SK-N-SH treated with all-trans-retinoic acid at 6 μM for 48 hours (cell line): ENCODE results near the gene TAAR2.

ENCODE experiments used
- ATAC-seq: fragments of 200-7000 bp; cut with Tn5 transposase; 3 replicates; pipeline ENCODE4 v1.9.1; 2020; ENCODE audit warnings: mild to moderate bottlenecking, moderate library complexity
- ARNTL ChIP-seq: fragments of 450-650 bp; formaldehyde crosslinking; IDR thresholded peaks from 2 replicates; pipeline ENCODE4 v1.5.0; 2020; ENCODE audit warnings: low read depth, mild to moderate bottlenecking, moderate library complexity, borderline replicate concordance
- BACH2 ChIP-seq: fragments of 250-450 bp; sonication (Bioruptor Pico); IDR thresholded peaks from 2 replicates; pipeline ENCODE4 v1.9.0; 2021; ENCODE audit warnings: mild to moderate bottlenecking, borderline replicate concordance
- CSDC2 ChIP-seq: fragments of 250-450 bp; sonication (Bioruptor Pico); IDR thresholded peaks from 2 replicates; pipeline ENCODE4 v1.5.0; 2020; ENCODE audit warnings: mild to moderate bottlenecking, moderate library complexity
- ESRRG ChIP-seq: fragments of 250-450 bp; sonication (Bioruptor Pico); IDR thresholded peaks from 2 replicates; pipeline ENCODE4 v1.6.1; 2021; ENCODE audit warnings: mild to moderate bottlenecking
- GLIS3 ChIP-seq: fragments of 250-450 bp; sonication (Bioruptor Pico); IDR thresholded peaks from 2 replicates; pipeline ENCODE4 v1.5.0; 2020; ENCODE audit warnings: mild to moderate bottlenecking, moderate library complexity
- ISL1 ChIP-seq: fragments of 250-450 bp; sonication (Bioruptor Pico); IDR thresholded peaks from 2 replicates; pipeline ENCODE4 v2.1.2; 2022; ENCODE audit warnings: mild to moderate bottlenecking, moderate library complexity
- OSR1 ChIP-seq: fragments of 250-450 bp; sonication (Bioruptor Pico); IDR thresholded peaks from 2 replicates; pipeline ENCODE4 v1.8.0; 2022; ENCODE audit warnings: moderate library complexity, mild to moderate bottlenecking, inconsistent platforms
- RARB ChIP-seq: fragments of 250-450 bp; sonication (Bioruptor Pico); IDR thresholded peaks from 2 replicates; pipeline ENCODE4 v1.8.0; 2021; ENCODE audit warnings: mild to moderate bottlenecking, moderate library complexity
- SNAI2 ChIP-seq: fragments of 250-450 bp; sonication (Bioruptor Pico); IDR thresholded peaks from 2 replicates; pipeline ENCODE4 v1.5.0; 2020; ENCODE audit warnings: mild to moderate bottlenecking, moderate library complexity
- TCF4 ChIP-seq: fragments of 250-450 bp; sonication (Bioruptor Pico); IDR thresholded peaks from 2 replicates; pipeline ENCODE4 v1.8.0; 2021; ENCODE audit warnings: mild to moderate bottlenecking, moderate library complexity, borderline replicate concordance
- TOX ChIP-seq: fragments of 250-450 bp; sonication (Bioruptor Pico); IDR thresholded peaks from 2 replicates; pipeline ENCODE4 v1.8.0; 2021; ENCODE audit warnings: mild to moderate bottlenecking, moderate library complexity, borderline replicate concordance
- ZC3H10 ChIP-seq: fragments of 250-450 bp; sonication (Bioruptor Pico); IDR thresholded peaks from 2 replicates; pipeline ENCODE4 v1.5.1; 2021; ENCODE audit warnings: mild to moderate bottlenecking, moderate library complexity
- ZFP3 ChIP-seq: fragments of 250-450 bp; sonication (Bioruptor Pico); IDR thresholded peaks from 2 replicates; pipeline ENCODE4 v1.5.0; 2020; ENCODE audit warnings: mild to moderate bottlenecking, moderate library complexity
- ZFP30 ChIP-seq: fragments of 450-650 bp; formaldehyde crosslinking; IDR thresholded peaks from 2 replicates; pipeline ENCODE4 v1.5.0; 2022; ENCODE audit warnings: mild to moderate bottlenecking, moderate library complexity
- ZNF565 ChIP-seq: fragments of 450-650 bp; formaldehyde crosslinking; conservative IDR thresholded peaks from 2 replicates; pipeline ENCODE4 v1.5.0; 2020; ENCODE audit warnings: low read depth, mild to moderate bottlenecking, moderate library complexity
- ZNF70 ChIP-seq: fragments of 450-650 bp; formaldehyde crosslinking; IDR thresholded peaks from 2 replicates; pipeline ENCODE4 v1.5.0; 2020; ENCODE audit warnings: mild to moderate bottlenecking, moderate library complexity
- ZNF8 ChIP-seq: fragments of 450-650 bp; formaldehyde crosslinking; IDR thresholded peaks from 2 replicates; pipeline ENCODE4 v1.5.0; 2020; ENCODE audit warnings: mild to moderate bottlenecking, moderate library complexity
- TF ChIP-seq, protein P1 (sequence below): fragments of 250-450 bp; sonication (Bioruptor Pico); IDR thresholded peaks from 2 replicates; pipeline ENCODE4 v1.5.1; 2020; ENCODE audit warnings: low read depth, mild to moderate bottlenecking, moderate library complexity
- TF ChIP-seq, protein P2 (sequence below): fragments of 250-450 bp; sonication (Bioruptor Pico); IDR thresholded peaks from 2 replicates; pipeline ENCODE4 v1.5.1; 2021; ENCODE audit warnings: mild to moderate bottlenecking, moderate library complexity
- TF ChIP-seq, protein P3 (sequence below): fragments of 250-450 bp; sonication (Bioruptor Pico); IDR thresholded peaks from 2 replicates; pipeline ENCODE4 v1.8.0; 2020; ENCODE audit warnings: mild to moderate bottlenecking, moderate library complexity, borderline replicate concordance
- TF ChIP-seq, protein P4 (sequence below): fragments of 250-450 bp; sonication (Bioruptor Pico); IDR thresholded peaks from 2 replicates; pipeline ENCODE4 v1.8.0; 2021; ENCODE audit warnings: low read depth, mild to moderate bottlenecking, moderate library complexity, borderline replicate concordance
- TF ChIP-seq, protein P5 (sequence below): fragments of 250-450 bp; sonication (Bioruptor Pico); IDR thresholded peaks from 2 replicates; pipeline ENCODE4 v1.5.0; 2020; ENCODE audit warnings: mild to moderate bottlenecking, moderate library complexity

TAAR2 gene

DNA sequence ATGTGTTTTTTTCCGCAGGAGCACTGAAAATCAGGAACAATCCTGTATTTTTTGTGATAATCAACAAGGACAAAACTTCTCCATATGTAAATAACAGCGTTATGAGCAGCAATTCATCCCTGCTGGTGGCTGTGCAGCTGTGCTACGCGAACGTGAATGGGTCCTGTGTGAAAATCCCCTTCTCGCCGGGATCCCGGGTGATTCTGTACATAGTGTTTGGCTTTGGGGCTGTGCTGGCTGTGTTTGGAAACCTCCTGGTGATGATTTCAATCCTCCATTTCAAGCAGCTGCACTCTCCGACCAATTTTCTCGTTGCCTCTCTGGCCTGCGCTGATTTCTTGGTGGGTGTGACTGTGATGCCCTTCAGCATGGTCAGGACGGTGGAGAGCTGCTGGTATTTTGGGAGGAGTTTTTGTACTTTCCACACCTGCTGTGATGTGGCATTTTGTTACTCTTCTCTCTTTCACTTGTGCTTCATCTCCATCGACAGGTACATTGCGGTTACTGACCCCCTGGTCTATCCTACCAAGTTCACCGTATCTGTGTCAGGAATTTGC lies 53.8 kb downstream of the TAAR2 start, which contains the start of gene TAAR6:
TSS of gene TAAR6 (plus strand) at position 102 of the 557 bp plus-strand sequence. CDS start at position 102, 0 bp downstream.
- no peak for ATAC-seq
- no peak for TF ChIP-seq ZC3H10 (CRISPR knock-in tag)
- TF ChIP-seq, protein P1, sequence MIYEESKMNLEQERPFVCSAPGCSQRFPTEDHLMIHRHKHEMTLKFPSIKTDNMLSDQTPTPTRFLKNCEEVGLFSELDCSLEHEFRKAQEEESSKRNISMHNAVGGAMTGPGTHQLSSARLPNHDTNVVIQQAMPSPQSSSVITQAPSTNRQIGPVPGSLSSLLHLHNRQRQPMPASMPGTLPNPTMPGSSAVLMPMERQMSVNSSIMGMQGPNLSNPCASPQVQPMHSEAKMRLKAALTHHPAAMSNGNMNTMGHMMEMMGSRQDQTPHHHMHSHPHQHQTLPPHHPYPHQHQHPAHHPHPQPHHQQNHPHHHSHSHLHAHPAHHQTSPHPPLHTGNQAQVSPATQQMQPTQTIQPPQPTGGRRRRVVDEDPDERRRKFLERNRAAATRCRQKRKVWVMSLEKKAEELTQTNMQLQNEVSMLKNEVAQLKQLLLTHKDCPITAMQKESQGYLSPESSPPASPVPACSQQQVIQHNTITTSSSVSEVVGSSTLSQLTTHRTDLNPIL (CRISPR knock-in tag), result no peak
- TF ChIP-seq, protein P2, sequence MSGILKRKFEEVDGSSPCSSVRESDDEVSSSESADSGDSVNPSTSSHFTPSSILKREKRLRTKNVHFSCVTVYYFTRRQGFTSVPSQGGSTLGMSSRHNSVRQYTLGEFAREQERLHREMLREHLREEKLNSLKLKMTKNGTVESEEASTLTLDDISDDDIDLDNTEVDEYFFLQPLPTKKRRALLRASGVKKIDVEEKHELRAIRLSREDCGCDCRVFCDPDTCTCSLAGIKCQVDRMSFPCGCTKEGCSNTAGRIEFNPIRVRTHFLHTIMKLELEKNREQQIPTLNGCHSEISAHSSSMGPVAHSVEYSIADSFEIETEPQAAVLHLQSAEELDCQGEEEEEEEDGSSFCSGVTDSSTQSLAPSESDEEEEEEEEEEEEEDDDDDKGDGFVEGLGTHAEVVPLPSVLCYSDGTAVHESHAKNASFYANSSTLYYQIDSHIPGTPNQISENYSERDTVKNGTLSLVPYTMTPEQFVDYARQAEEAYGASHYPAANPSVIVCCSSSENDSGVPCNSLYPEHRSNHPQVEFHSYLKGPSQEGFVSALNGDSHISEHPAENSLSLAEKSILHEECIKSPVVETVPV (CRISPR knock-in tag), result no peak
- no peak for TF ChIP-seq SNAI2 (CRISPR knock-in tag)
- no peak for TF ChIP-seq ZNF70 (CRISPR knock-in tag)
- TF ChIP-seq ZFP3 (CRISPR knock-in tag), result no peak
- TF ChIP-seq RARB (CRISPR knock-in tag), result no peak
- TF ChIP-seq GLIS3 (CRISPR knock-in tag), result no peak
- no peak for TF ChIP-seq BACH2
- TF ChIP-seq ARNTL, result no peak
- TF ChIP-seq, protein P3, sequence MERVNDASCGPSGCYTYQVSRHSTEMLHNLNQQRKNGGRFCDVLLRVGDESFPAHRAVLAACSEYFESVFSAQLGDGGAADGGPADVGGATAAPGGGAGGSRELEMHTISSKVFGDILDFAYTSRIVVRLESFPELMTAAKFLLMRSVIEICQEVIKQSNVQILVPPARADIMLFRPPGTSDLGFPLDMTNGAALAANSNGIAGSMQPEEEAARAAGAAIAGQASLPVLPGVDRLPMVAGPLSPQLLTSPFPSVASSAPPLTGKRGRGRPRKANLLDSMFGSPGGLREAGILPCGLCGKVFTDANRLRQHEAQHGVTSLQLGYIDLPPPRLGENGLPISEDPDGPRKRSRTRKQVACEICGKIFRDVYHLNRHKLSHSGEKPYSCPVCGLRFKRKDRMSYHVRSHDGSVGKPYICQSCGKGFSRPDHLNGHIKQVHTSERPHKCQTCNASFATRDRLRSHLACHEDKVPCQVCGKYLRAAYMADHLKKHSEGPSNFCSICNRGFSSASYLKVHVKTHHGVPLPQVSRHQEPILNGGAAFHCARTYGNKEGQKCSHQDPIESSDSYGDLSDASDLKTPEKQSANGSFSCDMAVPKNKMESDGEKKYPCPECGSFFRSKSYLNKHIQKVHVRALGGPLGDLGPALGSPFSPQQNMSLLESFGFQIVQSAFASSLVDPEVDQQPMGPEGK (CRISPR knock-in tag), result no peak
- no peak for TF ChIP-seq ZNF8
- TF ChIP-seq, protein P4, sequence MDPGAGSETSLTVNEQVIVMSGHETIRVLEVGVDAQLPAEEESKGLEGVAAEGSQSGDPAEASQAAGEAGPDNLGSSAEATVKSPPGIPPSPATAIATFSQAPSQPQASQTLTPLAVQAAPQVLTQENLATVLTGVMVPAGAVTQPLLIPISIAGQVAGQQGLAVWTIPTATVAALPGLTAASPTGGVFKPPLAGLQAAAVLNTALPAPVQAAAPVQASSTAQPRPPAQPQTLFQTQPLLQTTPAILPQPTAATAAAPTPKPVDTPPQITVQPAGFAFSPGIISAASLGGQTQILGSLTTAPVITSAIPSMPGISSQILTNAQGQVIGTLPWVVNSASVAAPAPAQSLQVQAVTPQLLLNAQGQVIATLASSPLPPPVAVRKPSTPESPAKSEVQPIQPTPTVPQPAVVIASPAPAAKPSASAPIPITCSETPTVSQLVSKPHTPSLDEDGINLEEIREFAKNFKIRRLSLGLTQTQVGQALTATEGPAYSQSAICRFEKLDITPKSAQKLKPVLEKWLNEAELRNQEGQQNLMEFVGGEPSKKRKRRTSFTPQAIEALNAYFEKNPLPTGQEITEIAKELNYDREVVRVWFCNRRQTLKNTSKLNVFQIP (CRISPR knock-in tag), result no peak
- no peak for TF ChIP-seq ISL1
- TF ChIP-seq OSR1, result no peak
- TF ChIP-seq TCF4 (CRISPR knock-in tag), result no peak
- no peak for TF ChIP-seq CSDC2 (CRISPR knock-in tag)

DNA sequence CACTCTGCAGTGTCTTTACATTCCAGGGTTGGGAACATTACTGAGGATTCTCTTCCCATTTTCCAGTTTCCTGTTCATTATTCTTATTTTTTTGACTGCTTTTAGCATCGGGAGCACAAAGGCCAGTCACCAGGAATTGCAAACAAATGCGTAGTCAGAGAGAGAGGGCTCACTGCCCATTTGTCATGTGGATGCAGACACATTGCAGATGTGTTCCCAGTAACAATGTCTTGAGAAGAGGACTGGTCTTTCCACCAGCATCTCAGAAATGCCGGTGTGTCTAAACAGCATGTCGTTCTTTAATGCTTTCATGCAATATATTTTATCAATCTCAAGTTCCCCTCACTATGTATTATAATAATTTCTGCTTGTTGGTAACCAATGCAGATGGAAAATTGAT lies 54.9 kb downstream of the TAAR2 start:
- no peak for TF ChIP-seq CSDC2 (CRISPR knock-in tag)
- TF ChIP-seq TOX (CRISPR knock-in tag), result no peak
- TF ChIP-seq ZFP30 (CRISPR knock-in tag), result no peak
- no peak for TF ChIP-seq GLIS3 (CRISPR knock-in tag)
- no peak for TF ChIP-seq SNAI2 (CRISPR knock-in tag)
- no peak for TF ChIP-seq ESRRG
- no peak for TF ChIP-seq ISL1
- TF ChIP-seq, protein P1 (CRISPR knock-in tag), result no peak
- no peak for TF ChIP-seq ZNF565 (CRISPR knock-in tag)
- TF ChIP-seq, protein P5, sequence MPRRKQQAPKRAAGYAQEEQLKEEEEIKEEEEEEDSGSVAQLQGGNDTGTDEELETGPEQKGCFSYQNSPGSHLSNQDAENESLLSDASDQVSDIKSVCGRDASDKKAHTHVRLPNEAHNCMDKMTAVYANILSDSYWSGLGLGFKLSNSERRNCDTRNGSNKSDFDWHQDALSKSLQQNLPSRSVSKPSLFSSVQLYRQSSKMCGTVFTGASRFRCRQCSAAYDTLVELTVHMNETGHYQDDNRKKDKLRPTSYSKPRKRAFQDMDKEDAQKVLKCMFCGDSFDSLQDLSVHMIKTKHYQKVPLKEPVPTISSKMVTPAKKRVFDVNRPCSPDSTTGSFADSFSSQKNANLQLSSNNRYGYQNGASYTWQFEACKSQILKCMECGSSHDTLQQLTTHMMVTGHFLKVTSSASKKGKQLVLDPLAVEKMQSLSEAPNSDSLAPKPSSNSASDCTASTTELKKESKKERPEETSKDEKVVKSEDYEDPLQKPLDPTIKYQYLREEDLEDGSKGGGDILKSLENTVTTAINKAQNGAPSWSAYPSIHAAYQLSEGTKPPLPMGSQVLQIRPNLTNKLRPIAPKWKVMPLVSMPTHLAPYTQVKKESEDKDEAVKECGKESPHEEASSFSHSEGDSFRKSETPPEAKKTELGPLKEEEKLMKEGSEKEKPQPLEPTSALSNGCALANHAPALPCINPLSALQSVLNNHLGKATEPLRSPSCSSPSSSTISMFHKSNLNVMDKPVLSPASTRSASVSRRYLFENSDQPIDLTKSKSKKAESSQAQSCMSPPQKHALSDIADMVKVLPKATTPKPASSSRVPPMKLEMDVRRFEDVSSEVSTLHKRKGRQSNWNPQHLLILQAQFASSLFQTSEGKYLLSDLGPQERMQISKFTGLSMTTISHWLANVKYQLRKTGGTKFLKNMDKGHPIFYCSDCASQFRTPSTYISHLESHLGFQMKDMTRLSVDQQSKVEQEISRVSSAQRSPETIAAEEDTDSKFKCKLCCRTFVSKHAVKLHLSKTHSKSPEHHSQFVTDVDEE (CRISPR knock-in tag), result no peak
- no peak for TF ChIP-seq ZNF70 (CRISPR knock-in tag)
- TF ChIP-seq ZFP3 (CRISPR knock-in tag), result no peak
- TF ChIP-seq, protein P4 (CRISPR knock-in tag), result no peak
- no peak for TF ChIP-seq BACH2
- TF ChIP-seq ZNF8, result no peak
- TF ChIP-seq, protein P2 (CRISPR knock-in tag), result no peak
- no peak for ATAC-seq
